HFF-Myc (cell line): ENCODE measurements around the gene PHGDH.
A peak's percentile ranks its signal among the peaks of the same experiment; 100 is the strongest.
"Not testable (repeated sequence)": the region's sequence is repeated elsewhere in the genome, so short reads cannot be mapped to it uniquely, and the experiment has no call there.

Source experiments
- DNase-seq: peaks from one replicate; pipeline ENCODE4 v3.0.0-alpha.2; 2011; ENCODE audit warnings: low read depth; ENCODE audit errors: extremely low read depth
- H3K4me3 ChIP-seq: replicated peaks from 2 replicates; pipeline ENCODE4 v1.5.1; 2011; ENCODE audit warnings: low read depth, mild to moderate bottlenecking, control low read depth, low read length
- TF ChIP-seq, protein P1 (sequence below): IDR thresholded peaks from 2 replicates; pipeline ENCODE4 v1.5.1; 2012; ENCODE audit warnings: mild to moderate bottlenecking, low read depth, low read length, control low read depth; ENCODE audit errors: missing control alignments

The PHGDH gene

DNA sequence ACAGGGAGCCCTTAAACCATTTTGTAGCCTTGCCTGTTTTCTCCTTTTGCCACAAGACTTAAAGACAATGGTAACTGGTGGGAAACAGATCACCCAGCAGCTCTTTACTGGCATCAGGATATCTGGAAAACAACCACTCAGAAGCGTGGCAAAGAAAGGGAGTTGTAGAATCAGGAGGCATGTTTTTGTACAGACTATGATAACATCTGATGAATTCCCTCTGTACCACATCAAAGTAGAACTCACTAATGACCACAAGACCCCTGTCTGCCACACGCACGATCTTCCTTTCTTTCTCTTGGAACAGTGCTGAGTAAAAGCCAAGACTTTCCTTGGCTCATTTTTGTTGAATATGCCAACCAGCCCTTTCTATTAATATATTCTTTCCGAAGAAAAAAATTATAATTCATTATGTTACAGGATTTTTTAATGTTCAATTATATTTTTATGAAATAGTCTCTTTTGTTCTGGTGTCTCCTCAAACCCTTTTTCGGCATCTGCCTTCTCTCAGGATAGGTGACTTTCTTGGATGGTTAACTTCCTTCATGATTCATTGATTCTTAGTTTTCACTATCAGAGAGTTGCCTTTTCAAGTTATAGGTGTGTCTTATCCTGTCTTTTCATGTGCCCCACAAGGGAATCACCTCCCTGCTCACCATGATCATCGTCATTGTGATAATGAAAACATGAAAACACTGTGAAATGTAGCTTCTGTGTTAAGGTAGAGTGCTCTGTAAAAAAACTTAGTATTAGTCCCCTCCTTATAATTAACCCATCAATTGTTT lies 7.9 kb upstream of the PHGDH start:
- TF ChIP-seq, protein P1, sequence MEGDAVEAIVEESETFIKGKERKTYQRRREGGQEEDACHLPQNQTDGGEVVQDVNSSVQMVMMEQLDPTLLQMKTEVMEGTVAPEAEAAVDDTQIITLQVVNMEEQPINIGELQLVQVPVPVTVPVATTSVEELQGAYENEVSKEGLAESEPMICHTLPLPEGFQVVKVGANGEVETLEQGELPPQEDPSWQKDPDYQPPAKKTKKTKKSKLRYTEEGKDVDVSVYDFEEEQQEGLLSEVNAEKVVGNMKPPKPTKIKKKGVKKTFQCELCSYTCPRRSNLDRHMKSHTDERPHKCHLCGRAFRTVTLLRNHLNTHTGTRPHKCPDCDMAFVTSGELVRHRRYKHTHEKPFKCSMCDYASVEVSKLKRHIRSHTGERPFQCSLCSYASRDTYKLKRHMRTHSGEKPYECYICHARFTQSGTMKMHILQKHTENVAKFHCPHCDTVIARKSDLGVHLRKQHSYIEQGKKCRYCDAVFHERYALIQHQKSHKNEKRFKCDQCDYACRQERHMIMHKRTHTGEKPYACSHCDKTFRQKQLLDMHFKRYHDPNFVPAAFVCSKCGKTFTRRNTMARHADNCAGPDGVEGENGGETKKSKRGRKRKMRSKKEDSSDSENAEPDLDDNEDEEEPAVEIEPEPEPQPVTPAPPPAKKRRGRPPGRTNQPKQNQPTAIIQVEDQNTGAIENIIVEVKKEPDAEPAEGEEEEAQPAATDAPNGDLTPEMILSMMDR, result no peak
- no peak overlapping the region for H3K4me3 ChIP-seq
- no peak for DNase-seq

DNA sequence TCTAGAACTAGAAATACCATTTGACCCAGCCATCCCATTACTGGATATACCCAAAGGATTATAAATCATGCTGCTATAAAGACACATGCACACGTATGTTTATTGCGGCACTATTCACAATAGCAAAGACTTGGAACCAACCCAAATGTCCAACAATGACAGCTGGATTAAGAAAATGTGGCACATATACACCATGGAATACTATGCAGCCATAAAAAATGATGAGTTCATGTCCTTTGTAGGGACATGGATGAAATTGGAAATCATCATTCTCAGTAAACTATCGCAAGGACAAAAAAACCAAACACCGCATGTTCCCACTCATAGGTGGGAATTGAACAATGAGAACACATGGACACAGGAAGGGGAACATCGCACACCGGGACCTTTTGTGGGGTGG lies 5.1 kb upstream of the PHGDH start:
- not testable (repeated sequence) for DNase-seq, H3K4me3 ChIP-seq

DNA sequence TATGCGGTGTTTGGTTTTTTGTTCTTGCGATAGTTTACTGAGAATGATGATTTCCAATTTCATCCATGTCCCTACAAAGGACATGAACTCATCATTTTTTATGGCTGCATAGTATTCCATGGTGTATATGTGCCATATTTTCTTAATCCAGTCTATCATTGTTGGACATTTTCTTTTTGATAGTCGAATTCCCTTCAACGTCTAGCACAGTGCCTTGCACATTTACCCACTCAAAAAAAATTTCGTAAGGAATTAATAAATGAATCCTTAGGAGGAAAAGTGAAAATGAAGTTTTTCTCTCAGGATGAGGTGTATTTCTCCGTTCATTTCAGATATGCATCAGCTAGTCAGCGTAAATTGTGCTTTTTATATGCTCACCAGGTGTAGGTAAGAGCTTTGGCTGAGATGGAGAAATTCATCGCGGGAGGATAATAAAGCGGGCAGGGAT lies 354 bp upstream of the PHGDH start:
- H3K4me3 ChIP-seq, result peak overlapping the region; percentile 95
- DNase-seq, result not testable (repeated sequence)

DNA sequence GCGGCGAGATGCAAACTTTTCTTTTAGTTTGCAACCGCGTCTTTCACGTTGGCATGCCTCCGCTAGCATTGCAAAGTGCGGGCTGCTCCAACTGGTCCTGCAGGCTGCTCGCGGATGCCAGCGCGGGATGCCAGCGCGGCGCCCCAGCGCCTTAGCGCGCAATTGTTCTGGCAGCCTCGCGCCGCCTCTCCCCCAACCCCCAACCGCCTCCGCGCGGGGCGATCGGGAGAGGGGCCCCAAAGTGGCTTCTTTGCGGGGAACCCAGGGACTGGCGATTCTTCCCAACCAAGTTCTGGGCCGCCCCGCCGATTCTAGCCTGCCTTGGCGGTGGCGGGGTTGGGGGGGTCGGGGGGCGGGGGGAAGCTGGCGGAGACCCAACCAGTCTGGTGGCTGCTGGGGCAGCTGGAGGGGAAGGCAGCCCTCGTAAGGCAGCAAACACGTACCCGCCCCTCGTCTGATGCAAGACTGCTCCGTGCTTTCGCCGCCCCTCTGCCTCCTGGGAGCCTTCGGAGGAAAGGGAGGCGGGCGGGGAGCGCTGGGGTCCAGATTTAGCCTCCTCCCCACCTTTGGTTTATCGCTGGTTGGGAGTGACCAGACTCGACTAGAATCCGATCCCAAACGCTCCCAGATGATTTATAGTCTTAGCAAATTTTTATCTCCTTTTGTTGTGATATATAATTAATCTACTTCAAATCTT lies 756 bp downstream of the PHGDH start:
- peak; percentile 49 for DNase-seq
- H3K4me3 ChIP-seq, result peak overlapping the region; percentile 95
- TF ChIP-seq, protein P1, result no peak

DNA sequence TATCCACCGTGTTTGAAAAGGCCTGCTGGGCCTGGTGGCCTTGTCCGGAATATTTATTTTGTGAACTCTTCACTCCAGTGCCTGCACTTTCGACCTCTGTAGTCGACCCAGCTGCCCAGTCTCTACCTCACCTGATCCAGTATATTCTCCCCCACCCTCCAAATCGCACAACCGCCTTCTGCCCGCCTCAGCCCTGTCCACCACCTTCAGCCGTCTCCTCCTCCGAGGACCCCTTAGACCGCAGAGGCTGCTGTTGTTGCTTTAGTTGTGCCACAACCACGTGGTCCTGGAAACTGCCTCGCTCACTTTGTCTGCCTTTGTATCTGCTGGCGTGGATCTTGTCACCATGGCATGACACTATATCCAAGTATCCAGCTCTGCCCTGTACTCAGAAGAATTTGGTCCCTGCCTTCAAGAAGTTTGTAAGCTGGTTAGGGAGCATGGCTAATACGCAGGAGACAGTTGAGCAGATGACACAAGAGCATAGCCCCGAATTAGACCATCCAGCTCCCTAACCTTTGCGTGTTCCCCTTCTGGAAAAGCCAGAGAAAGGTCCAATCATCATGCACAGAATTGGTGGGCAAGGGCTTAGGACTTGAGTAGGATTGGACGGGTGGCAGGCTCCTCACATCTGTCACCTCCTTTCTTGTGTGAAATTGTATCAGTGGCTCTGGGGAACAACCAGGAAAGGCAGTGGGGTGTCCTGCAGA lies 1.5 kb downstream of the PHGDH start:
- TF ChIP-seq, protein P1, result no peak
- H3K4me3 ChIP-seq, result peak overlapping the region; percentile 95
- DNase-seq, result no peak

DNA sequence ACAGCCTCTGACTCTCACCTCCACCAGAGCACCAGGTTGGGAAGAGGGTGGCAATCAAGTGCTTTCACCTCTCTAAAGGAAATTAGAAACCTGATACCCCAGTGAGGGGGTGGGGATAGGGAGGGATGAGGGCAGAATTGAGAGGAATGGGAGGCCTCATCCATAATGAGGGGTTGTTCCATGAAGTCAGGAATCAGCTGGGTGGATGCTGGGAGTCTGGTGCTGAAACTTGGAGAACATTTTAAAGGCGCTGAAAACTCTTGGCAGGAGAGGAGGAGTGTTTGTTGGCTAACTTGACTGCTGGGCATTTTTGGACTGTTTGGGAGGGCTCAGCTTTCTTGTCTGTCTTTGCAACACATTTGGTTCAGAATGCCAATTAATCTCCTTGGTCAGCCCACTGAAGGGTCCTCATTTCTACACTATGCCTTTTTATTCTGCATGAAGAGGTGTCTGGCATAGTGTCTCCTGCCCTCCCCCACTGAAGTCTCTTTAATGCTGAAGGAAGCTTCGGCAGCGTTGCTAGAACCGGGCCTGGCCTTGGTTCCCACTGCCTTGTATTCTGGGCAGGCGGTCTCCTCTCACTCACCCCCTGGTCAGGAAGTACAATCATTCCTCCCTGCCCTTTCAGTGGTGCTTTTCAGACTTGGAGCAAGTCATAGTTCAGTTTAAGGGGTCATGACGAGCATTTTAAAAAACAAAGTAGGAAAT lies 2.2 kb downstream of the PHGDH start:
- DNase-seq, result no peak
- peak overlapping the region; percentile 95 for H3K4me3 ChIP-seq
- TF ChIP-seq, protein P1, result no peak

DNA sequence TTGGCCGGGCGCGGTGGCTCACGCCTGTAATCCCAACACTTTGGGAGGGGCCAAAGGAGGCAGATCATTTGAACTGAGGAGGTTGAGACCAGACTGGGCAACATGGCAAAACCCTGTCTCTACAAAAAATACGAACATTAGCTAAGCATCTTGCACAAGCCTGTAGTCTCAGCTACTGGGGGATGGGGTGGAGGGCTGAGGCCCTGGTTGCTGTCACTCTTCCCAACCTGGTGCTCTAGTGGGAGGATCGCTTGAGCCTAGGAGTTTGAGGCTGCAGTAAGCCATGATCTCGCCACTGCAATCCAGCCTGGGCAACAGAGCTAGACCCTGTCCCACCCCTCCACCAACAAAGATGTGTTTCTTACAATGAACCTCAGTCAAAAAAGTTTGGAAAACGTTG lies 2.8 kb downstream of the PHGDH start:
- TF ChIP-seq, protein P1, result no peak
- H3K4me3 ChIP-seq, result peak overlapping the region; percentile 95
- DNase-seq, result no peak
